A549 (cell line): ENCODE data around the gene MST1.

Experiments used
- CHD2 ChIP-seq: fragments of 150-350 bp; IDR thresholded peaks from 2 replicates; pipeline ENCODE4 v1.6.1; 2014; ENCODE audit warnings: low read length; ENCODE audit not compliant: partially characterized antibody
- EP300 ChIP-seq, 2 experiments: fragments of >200 bp; sonication (Bioruptor Twin); formaldehyde crosslinking; IDR thresholded peaks; 2 replicates in 1 of 2; 3 replicates in 1 of 2; pipeline ENCODE4 v1.6.1; 2016 to 2017
- GATA3 ChIP-seq: IDR thresholded peaks from 2 replicates; pipeline ENCODE4 v1.6.1; 2012; ENCODE audit warnings: borderline replicate concordance
- HDAC2 ChIP-seq: fragments of 200-600 bp; sonication (generic); IDR thresholded peaks from 2 replicates; pipeline ENCODE4 v1.6.1; 2016
- HMGXB4 ChIP-seq: fragments of 250-450 bp; sonication (Bioruptor Pico); IDR thresholded peaks from 2 replicates; pipeline ENCODE4 v1.5.0; 2021; ENCODE audit warnings: mild to moderate bottlenecking, moderate library complexity, borderline replicate concordance
- HOXA7 ChIP-seq: fragments of 250-450 bp; sonication (Bioruptor Pico); IDR thresholded peaks from 2 replicates; pipeline ENCODE4 v1.5.0; 2020; ENCODE audit warnings: mild to moderate bottlenecking, moderate library complexity
- JUN ChIP-seq, 2 experiments: fragments of >200 bp; sonication (Bioruptor Twin); formaldehyde crosslinking; IDR thresholded peaks; 2 replicates in 1 of 2; 3 replicates in 1 of 2; pipeline ENCODE4 v1.6.1; 2016 to 2017
- JUNB ChIP-seq: fragments of >200 bp; sonication (Bioruptor Twin); formaldehyde crosslinking; IDR thresholded peaks from 2 replicates; pipeline ENCODE4 v1.6.1; 2016
- KDM1A ChIP-seq: fragments of 200-600 bp; sonication (generic); IDR thresholded peaks from 2 replicates; pipeline ENCODE4 v1.6.1; 2016; ENCODE audit warnings: low read depth, mild to moderate bottlenecking
- POLR2A ChIP-seq: IDR thresholded peaks from 2 replicates; pipeline ENCODE4 v1.6.1; 2012; ENCODE audit warnings: mild to moderate bottlenecking, low read length
- RAD21 ChIP-seq, 2 experiments: fragments of >200 bp in 1 of 2; sonication (Bioruptor Twin) in 1 of 2; formaldehyde crosslinking in 1 of 2; IDR thresholded peaks in 1 of 2; conservative IDR thresholded peaks in 1 of 2; 2 replicates in 1 of 2; 3 replicates in 1 of 2; pipeline ENCODE4 v1.6.1; 2012 to 2018; ENCODE audit warnings: inconsistent platforms in 1 of 2
- REST ChIP-seq: fragments of 200-600 bp; sonication (generic); IDR thresholded peaks from 2 replicates; pipeline ENCODE4 v1.6.1; 2016; ENCODE audit warnings: antibody characterized with exemption, mild to moderate bottlenecking, moderate library complexity
- SMC3 ChIP-seq: fragments of >200 bp; sonication (Bioruptor Twin); formaldehyde crosslinking; IDR thresholded peaks from 3 replicates; pipeline ENCODE4 v1.6.1; 2018; ENCODE audit warnings: inconsistent platforms
- TF ChIP-seq, protein P1 (sequence below): fragments of >200 bp; sonication (Bioruptor Twin); formaldehyde crosslinking; IDR thresholded peaks from 3 replicates; pipeline ENCODE4 v1.5.1; 2016

DNA sequence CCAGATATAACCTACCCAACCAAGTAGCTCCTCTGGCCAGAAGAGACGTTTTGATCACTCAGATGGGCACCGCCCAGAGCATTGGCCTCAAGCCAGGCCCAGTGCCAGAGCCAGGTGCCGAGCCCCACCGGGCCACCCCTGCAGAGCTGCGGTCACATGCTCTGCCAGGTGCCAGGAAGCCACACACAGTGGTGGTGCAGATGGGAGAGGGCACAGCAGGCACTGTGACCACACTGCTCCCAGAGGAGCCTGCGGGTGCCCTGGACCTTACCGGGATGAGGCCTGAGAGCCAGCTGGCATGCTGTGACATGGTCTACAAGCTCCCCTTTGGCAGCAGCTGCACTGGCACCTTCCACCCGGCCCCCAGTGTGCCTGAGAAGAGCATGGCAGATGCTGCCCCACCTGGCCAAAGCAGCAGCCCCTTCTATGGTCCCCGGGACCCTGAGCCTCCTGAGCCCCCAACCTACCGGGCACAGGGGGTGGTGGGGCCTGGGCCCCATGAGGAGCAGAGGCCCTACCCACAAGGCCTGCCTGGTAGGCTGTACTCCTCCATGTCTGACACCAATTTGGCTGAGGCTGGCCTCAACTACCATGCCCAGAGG is 34.2 kb downstream of the MST1 start:
- TF ChIP-seq SMC3 (no peak), HDAC2 (no peak), REST (no peak), KDM1A (no peak), JUN (IDR thresholded peaks at IDR 0.05) (no peak), HMGXB4 (no peak), POLR2A (no peak), JUNB (no peak), CHD2 (no peak), EP300 (IDR thresholded peaks at IDR 0.05) (no peak), GATA3 (no peak), RAD21 (conservative IDR thresholded peaks at IDR 0.05 in 1 of 2, IDR thresholded peaks at IDR 0.05 in 1 of 2) (no peak), HOXA7 (CRISPR knock-in tag) (no peak)
- TF ChIP-seq, protein P1, sequence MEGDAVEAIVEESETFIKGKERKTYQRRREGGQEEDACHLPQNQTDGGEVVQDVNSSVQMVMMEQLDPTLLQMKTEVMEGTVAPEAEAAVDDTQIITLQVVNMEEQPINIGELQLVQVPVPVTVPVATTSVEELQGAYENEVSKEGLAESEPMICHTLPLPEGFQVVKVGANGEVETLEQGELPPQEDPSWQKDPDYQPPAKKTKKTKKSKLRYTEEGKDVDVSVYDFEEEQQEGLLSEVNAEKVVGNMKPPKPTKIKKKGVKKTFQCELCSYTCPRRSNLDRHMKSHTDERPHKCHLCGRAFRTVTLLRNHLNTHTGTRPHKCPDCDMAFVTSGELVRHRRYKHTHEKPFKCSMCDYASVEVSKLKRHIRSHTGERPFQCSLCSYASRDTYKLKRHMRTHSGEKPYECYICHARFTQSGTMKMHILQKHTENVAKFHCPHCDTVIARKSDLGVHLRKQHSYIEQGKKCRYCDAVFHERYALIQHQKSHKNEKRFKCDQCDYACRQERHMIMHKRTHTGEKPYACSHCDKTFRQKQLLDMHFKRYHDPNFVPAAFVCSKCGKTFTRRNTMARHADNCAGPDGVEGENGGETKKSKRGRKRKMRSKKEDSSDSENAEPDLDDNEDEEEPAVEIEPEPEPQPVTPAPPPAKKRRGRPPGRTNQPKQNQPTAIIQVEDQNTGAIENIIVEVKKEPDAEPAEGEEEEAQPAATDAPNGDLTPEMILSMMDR, result no peak
